GM19240 (cell line): ENCODE data around the gene KRTAP2-4.
"Not testable (repeated sequence)": the region's sequence is repeated elsewhere in the genome, so short reads cannot be mapped to it uniquely, and the experiment has no call there.

Experiments used
- DNase-seq: peaks from one replicate; pipeline ENCODE4 v3.0.0; 2011; ENCODE audit warnings: low spot score; ENCODE audit not compliant: insufficient read length

The KRTAP2-4 gene

DNA sequence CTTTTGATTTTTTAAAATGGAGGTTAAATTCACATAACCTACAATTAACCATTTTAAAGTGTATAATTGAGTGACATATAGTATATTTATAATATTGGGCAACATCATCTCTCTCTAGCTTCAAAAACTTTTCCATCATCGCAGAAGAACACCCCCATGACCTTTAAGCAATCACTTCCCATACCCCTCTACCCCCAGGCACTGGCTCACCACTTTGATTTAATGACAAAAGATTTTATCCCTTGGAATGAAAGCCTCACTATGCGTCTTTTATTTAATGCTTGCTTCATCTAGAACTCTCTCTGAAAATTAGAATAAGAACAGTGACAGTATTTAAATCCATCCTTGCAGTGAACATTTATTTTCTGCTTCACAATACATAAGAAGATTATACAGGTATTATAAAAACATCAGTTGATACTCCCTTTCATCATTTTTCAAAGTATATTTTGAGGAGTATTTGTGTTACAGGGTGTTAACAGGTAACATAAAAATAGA is 27.8 kb downstream of the KRTAP2-4 start:
- no peak for DNase-seq

DNA sequence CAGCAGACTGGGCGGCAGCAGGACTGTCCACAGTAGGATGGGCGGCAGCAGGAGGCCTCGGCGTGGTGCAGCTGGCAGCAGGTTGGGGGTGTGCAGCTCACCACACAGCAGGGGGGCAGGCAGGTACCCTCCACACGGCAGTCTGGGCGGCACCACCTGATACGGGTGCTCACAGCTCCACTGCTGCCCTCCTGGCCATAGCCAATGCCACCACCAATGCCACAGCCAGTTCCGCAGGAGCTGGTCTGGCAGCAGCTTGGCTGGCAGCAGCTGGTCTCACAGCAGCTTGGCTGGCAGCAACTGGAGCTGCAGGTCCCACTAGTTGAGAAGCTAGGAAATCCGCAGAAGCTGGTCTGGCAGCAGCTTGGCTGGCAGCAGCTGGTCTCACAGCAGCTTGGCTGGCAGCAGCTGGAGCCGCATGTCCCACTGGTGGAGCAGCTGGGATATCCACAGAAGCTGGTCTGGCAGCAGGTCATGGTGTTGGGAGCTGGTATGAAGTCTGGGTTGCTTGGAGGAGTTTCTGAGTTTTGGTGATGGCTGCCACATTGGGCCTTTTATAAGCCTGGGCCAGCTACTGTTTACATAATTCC is 31.2 kb downstream of the KRTAP2-4 start, which contains the start of gene KRTAP1-3:
TSS of gene KRTAP1-3 (minus strand) at position 529 of the 590 bp plus-strand sequence. CDS start at position 476, 53 bp downstream.
- DNase-seq = not testable (repeated sequence)

DNA sequence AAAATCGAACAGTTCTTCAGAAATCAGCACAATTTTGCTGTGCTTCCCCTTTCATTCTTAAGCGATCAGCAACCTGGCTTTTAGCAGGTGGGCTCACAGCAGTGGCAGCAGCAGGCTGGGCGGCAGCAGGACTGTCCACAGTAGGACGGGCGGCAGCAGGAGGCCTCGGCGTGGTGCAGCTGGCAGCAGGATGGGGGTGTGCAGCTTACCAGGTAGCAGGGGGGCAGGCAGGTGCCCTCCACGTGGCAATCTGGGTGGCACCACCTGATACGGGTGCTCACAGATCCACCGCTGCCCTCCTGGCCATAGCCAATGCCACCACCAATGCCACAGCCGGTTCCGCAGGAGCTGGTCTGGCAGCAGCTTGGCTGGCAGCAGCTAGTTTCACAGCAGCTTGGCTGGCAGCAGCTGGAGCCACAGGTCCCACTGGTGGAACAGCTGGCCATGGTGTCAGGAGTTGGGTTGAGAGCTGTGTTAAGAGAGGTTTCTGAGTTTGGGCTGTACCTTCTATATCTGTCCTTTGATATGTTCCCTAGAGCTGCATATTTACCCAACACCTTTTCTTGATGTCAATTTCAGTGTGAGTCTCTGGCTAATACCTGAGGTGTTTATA is 35.9 kb downstream of the KRTAP2-4 start, which contains the start of gene KRTAP1-4:
TSS of gene KRTAP1-4 (minus strand) at position 563 of the 613 bp plus-strand sequence. CDS start at position 446, 117 bp downstream.
- no peak for DNase-seq

DNA sequence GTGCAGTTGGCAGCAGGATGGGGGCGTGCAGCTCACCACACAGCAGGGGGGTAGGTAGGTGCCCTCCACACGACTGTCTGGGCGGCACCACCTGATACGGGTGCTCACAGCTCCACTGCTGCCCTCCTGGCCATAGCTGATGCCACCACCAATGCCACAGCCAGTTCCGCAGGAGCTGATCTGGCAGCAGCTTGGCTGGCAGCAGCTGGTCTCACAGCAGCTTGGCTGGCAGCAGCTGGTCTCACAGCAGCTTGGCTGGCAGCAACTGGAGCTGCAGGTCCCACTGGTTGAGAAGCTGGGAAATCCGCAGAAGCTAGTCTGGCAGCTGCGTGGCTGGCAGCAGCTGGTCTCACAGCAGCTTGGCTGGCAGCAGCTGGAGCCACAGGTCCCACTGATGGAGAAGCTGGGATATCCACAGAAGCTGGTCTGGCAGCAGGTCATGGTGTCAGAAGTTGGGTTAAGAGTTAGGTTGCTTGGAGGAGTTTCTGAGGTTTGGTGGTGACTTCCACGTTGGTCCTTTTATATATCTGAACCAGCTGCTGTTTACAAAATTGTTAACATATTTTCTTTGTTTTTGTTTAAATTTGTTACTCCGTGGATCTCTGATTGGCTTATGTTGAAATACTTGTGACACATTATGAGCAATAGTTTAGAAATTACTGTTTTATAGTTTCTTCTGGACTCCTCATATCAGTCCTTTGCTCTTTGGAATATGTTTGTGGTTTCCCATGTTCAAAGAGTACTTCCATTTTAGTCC is 38.8 kb downstream of the KRTAP2-4 start, which contains the start of gene KRTAP1-5:
TSS of gene KRTAP1-5 (minus strand) at position 494 of the 757 bp plus-strand sequence. CDS start at position 441, 53 bp downstream.
- DNase-seq = no peak

- no peak for DNase-seq
Measured at GRCh38 chr17:41024697-41025096, 41.0 kb downstream of the KRTAP2-4 start.

GRCh38 chr17:41020336-41020735 is 45.3 kb downstream of the KRTAP2-4 start:
- DNase-seq = no peak

GRCh38 chr17:41019415-41019814 is 46.3 kb downstream of the KRTAP2-4 start:
- DNase-seq = no peak

DNA sequence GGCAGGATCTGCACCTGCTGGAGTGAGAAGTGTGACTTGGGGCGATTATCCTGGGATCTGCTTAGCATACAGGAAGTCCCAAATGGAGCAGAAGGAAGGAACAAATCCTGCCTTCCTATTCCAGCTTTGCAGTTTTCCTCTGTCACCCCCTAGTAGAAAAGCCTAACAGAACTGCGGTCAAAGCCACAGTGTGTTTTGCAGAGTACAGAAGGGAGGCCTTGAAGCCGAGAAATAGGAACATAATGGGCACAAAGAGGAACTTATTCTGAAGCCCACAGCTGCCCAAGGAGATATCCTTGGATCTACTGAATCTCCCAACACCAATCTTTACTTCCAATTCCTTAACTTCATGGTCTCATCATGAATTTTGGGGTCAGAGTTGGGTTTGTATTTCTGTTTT is 47.1 kb downstream of the KRTAP2-4 start:
- no peak for DNase-seq

GRCh38 chr17:41016578-41017215 is 49.0 kb downstream of the KRTAP2-4 start:
- no peak for DNase-seq

GRCh38 chr17:41015454-41015853 is 50.2 kb downstream of the KRTAP2-4 start:
- no peak for DNase-seq
